HFF-Myc (cell line): Measurements from ENCODE around the gene ME3.

ENCODE experiments used
- DNase-seq: peaks from one replicate; pipeline ENCODE4 v3.0.0-alpha.2; 2011; ENCODE audit warnings: low read depth; ENCODE audit errors: extremely low read depth
- H3K4me3 ChIP-seq: replicated peaks from 2 replicates; pipeline ENCODE4 v1.5.1; 2011; ENCODE audit warnings: low read depth, mild to moderate bottlenecking, control low read depth, low read length
- CTCF ChIP-seq: IDR thresholded peaks from 2 replicates; pipeline ENCODE4 v1.5.1; 2012; ENCODE audit warnings: mild to moderate bottlenecking, low read depth, low read length, control low read depth; ENCODE audit errors: missing control alignments

Gene ME3

DNA sequence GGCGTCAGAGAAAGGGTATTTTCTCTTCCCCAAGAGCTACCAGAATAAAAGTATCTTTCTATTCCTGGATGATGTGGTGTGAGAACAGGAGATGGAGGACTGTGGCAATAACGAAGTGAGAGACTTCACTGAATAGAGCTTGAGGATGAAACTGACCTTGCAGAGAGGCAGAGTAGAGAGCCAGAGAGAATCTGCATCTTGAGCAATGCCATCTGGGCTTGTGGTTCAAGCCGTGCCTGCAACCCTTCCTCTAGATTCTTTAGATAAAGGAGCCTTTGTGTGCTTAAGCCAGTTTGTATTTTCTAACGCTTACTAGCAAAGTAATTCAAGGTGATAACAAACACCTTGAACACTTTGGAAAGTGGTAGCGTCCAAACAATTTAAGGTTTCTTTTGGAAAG lies 2.2 kb downstream of the ME3 start:
- no peak for TF ChIP-seq CTCF
- no peak for DNase-seq
- no peak overlapping the region for H3K4me3 ChIP-seq

DNA sequence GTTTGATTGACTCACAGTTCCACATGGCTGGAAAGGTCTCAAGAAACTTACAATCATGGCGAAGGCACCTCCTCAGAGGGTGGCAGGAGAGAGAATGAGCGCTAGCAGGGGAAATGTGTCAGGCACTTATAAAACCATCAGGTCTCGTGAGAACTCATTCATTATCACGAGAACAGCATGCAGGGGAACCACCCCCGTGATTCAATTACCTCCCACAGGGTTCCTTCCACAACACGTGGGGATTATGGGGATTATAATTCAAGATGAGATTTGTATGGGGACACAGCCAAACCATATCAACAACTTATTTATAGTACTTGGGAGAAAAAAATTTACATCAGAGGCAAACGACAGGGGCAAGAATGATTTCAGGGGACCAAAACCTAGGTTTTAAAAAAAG lies 3.0 kb downstream of the ME3 start:
- no peak overlapping the region for H3K4me3 ChIP-seq
- no peak for TF ChIP-seq CTCF
- DNase-seq = no peak

- no peak overlapping the region for H3K4me3 ChIP-seq
- no peak for DNase-seq
- no peak for TF ChIP-seq CTCF
Measured at GRCh38 chr11:86668929-86669328, 3.5 kb downstream of the ME3 start.

- no peak overlapping the region for H3K4me3 ChIP-seq
- no peak for TF ChIP-seq CTCF
- DNase-seq = no peak
Measured at GRCh38 chr11:86666193-86666592, 6.2 kb downstream of the ME3 start.

GRCh38 chr11:86664930-86665329 lies 7.5 kb downstream of the ME3 start:
- no peak for TF ChIP-seq CTCF
- no peak for DNase-seq

DNA sequence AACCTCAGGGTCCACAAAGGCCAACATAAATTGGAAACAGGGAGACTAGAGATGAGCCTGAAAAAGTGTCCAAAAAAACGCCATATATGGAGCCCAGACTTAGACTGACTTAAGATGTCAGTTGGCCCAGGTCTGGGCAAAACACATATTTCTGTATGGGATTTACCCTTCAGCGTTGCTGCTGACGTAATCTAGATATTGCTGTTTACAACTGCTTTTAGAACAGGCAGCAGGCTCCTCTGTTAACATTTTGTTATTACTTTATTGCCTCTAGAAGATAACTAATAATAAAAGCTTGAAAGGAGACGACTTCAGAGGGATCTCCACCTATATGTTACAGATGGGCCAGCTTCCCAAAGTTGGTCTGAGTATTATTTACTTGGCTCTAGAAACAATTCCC lies 8.7 kb downstream of the ME3 start:
- H3K4me3 ChIP-seq = no peak overlapping the region
- no peak for TF ChIP-seq CTCF
- DNase-seq = no peak

More at GRCh38 chr11:86664930-86665329, 7.5 kb downstream of the ME3 start:
- no peak overlapping the region for H3K4me3 ChIP-seq

GRCh38 chr11:86663291-86663690 lies 9.1 kb downstream of the ME3 start:
- no peak overlapping the region for H3K4me3 ChIP-seq
- no peak for TF ChIP-seq CTCF

More at GRCh38 chr11:86663291-86663690, 9.1 kb downstream of the ME3 start:
- DNase-seq = no peak
